ENCODE results near the gene INPP5F. TPM values are rescaled to one million over a fixed set of nuclear protein-coding genes. Genes with fewer than 3 reads are reported as not detected.
"Not testable (repeated sequence)": the region's sequence is repeated elsewhere in the genome, so short reads cannot be mapped to it uniquely, and the experiment has no call there.

Gene INPP5F
- total RNA-seq, 1 donor from 2014 or later, result 18.3 TPM

GRCh38 chr10:119849944-119850343 lies 124.1 kb downstream of the INPP5F start:
- peak overlapping the region; percentile 8 for H3K27ac Mint-ChIP-seq
- H3K4me1 Mint-ChIP-seq, result peaks cover 4% of the 10 kb centered on the region
- intact Hi-C loops (cut with micrococcal nuclease), result no loop called here
- DNase-seq, result no peak
- peaks cover 45% of the 10 kb centered on the region for H3K36me3 Mint-ChIP-seq (ENCODE audit: low read depth)
- no peaks in the 10 kb centered on the region for H3K9me3 Mint-ChIP-seq
- H3K27me3 Mint-ChIP-seq, result no peaks in the 10 kb centered on the region
- no peak overlapping the region for H3K4me3 Mint-ChIP-seq

- no peak for DNase-seq
- Mint-ChIP-seq H3K4me3 (no peak overlapping the region), H3K36me3 (ENCODE audit: low read depth) (peaks cover 38% of the 10 kb centered on the region), H3K27ac (no peak overlapping the region), H3K9me3 (no peaks in the 10 kb centered on the region), H3K4me1 (no peaks in the 10 kb centered on the region), H3K27me3 (no peaks in the 10 kb centered on the region)
- intact Hi-C loops (cut with micrococcal nuclease), result no loop called here
Observed at GRCh38 chr10:119852277-119852676, 126.4 kb downstream of the INPP5F start.

GRCh38 chr10:119852822-119853221 lies 127.0 kb downstream of the INPP5F start:
- intact Hi-C loops (cut with micrococcal nuclease), result no loop called here
- Mint-ChIP-seq H3K4me3 (no peak overlapping the region), H3K4me1 (no peaks in the 10 kb centered on the region), H3K9me3 (no peaks in the 10 kb centered on the region), H3K36me3 (ENCODE audit: low read depth) (peaks cover 37% of the 10 kb centered on the region), H3K27me3 (no peaks in the 10 kb centered on the region), H3K27ac (no peak overlapping the region)
- no peak for DNase-seq

- DNase-seq, result no peak
- no peaks in the 10 kb centered on the region for H3K9me3 Mint-ChIP-seq
- no peaks in the 10 kb centered on the region for H3K27me3 Mint-ChIP-seq
- H3K27ac Mint-ChIP-seq, result no peak overlapping the region
- H3K4me1 Mint-ChIP-seq, result no peaks in the 10 kb centered on the region
- H3K36me3 Mint-ChIP-seq (ENCODE audit: low read depth), result peaks cover 33% of the 10 kb centered on the region
- H3K4me3 Mint-ChIP-seq, result no peak overlapping the region
- intact Hi-C loops (cut with micrococcal nuclease), result no loop called here
Observed at GRCh38 chr10:119853574-119853973, 127.7 kb downstream of the INPP5F start.

GRCh38 chr10:119858063-119858462 lies 132.2 kb downstream of the INPP5F start:
- H3K36me3 Mint-ChIP-seq (ENCODE audit: low read depth), result peaks cover 24% of the 10 kb centered on the region
- H3K27me3 Mint-ChIP-seq, result no peaks in the 10 kb centered on the region
- no peak for DNase-seq
- no peaks in the 10 kb centered on the region for H3K9me3 Mint-ChIP-seq
- H3K4me1 Mint-ChIP-seq, result peaks cover 22% of the 10 kb centered on the region
- H3K4me3 Mint-ChIP-seq, result no peak overlapping the region
- H3K27ac Mint-ChIP-seq, result no peak overlapping the region
- intact Hi-C loops (cut with micrococcal nuclease), result loop anchor here (5.0 kb wide), 1 partner anchor 251 kb away; no protein-coding TSS in a partner anchor

GRCh38 chr10:119859420-119860258 lies 133.8 kb downstream of the INPP5F start:
- Mint-ChIP-seq H3K36me3 (ENCODE audit: low read depth) (peaks cover 28% of the 10 kb centered on the region), H3K4me3 (no peak overlapping the region), H3K4me1 (peaks cover 28% of the 10 kb centered on the region), H3K9me3 (no peaks in the 10 kb centered on the region), H3K27ac (peak overlapping the region; percentile 4), H3K27me3 (no peaks in the 10 kb centered on the region)
- intact Hi-C loops (cut with micrococcal nuclease), result loop anchor here (1.0 to 5.0 kb wide), 3 partner anchors 109 to 252 kb away; no protein-coding TSS in a partner anchor
- peak; percentile 59 for DNase-seq

- peaks cover 32% of the 10 kb centered on the region for H3K4me1 Mint-ChIP-seq
- H3K4me3 Mint-ChIP-seq, result no peak overlapping the region
- intact Hi-C loops (cut with micrococcal nuclease), result no loop called here
- no peak overlapping the region for H3K27ac Mint-ChIP-seq
- no peak for DNase-seq
- H3K36me3 Mint-ChIP-seq (ENCODE audit: low read depth), result peaks cover 31% of the 10 kb centered on the region
- no peaks in the 10 kb centered on the region for H3K9me3 Mint-ChIP-seq
- H3K27me3 Mint-ChIP-seq, result no peaks in the 10 kb centered on the region
Observed at GRCh38 chr10:119860866-119861607, 135.2 kb downstream of the INPP5F start.

- Mint-ChIP-seq H3K27me3 (no peaks in the 10 kb centered on the region), H3K4me1 (peaks cover 35% of the 10 kb centered on the region), H3K9me3 (no peaks in the 10 kb centered on the region), H3K27ac (no peak overlapping the region), H3K36me3 (ENCODE audit: low read depth) (peaks cover 27% of the 10 kb centered on the region), H3K4me3 (no peak overlapping the region)
- intact Hi-C loops (cut with micrococcal nuclease), result no loop called here
- no peak for DNase-seq
Observed at GRCh38 chr10:119862524-119862923, 136.7 kb downstream of the INPP5F start.

- Mint-ChIP-seq H3K27me3 (no peaks in the 10 kb centered on the region), H3K36me3 (ENCODE audit: low read depth) (peaks cover 31% of the 10 kb centered on the region), H3K27ac (no peak overlapping the region), H3K4me3 (no peak overlapping the region), H3K9me3 (no peaks in the 10 kb centered on the region), H3K4me1 (peaks cover 43% of the 10 kb centered on the region)
- DNase-seq, result no peak
- intact Hi-C loops (cut with micrococcal nuclease), result no loop called here
Observed at GRCh38 chr10:119863951-119864565, 138.2 kb downstream of the INPP5F start.

- Mint-ChIP-seq H3K36me3 (ENCODE audit: low read depth) (peaks cover 28% of the 10 kb centered on the region), H3K27ac (no peak overlapping the region), H3K4me3 (no peak overlapping the region), H3K27me3 (no peaks in the 10 kb centered on the region), H3K4me1 (peaks cover 40% of the 10 kb centered on the region), H3K9me3 (no peaks in the 10 kb centered on the region)
- intact Hi-C loops (cut with micrococcal nuclease), result no loop called here
- DNase-seq, result no peak
Observed at GRCh38 chr10:119865699-119866240, 139.9 kb downstream of the INPP5F start.

GRCh38 chr10:119867317-119867716 lies 141.5 kb downstream of the INPP5F start:
- no peaks in the 10 kb centered on the region for H3K27me3 Mint-ChIP-seq
- intact Hi-C loops (cut with micrococcal nuclease), result no loop called here
- H3K36me3 Mint-ChIP-seq (ENCODE audit: low read depth), result peaks cover 26% of the 10 kb centered on the region
- peaks cover 43% of the 10 kb centered on the region for H3K4me1 Mint-ChIP-seq
- no peak overlapping the region for H3K27ac Mint-ChIP-seq
- no peaks in the 10 kb centered on the region for H3K9me3 Mint-ChIP-seq
- no peak for DNase-seq
- no peak overlapping the region for H3K4me3 Mint-ChIP-seq

GRCh38 chr10:119869398-119869797 lies 143.5 kb downstream of the INPP5F start:
- DNase-seq; H3K4me3 Mint-ChIP-seq; H3K27me3 Mint-ChIP-seq; intact Hi-C loops (cut with micrococcal nuclease); H3K9me3 Mint-ChIP-seq; H3K27ac Mint-ChIP-seq: not testable (repeated sequence)
- Mint-ChIP-seq H3K4me1 (peaks cover 41% of the 10 kb centered on the region), H3K36me3 (ENCODE audit: low read depth) (peaks cover 15% of the 10 kb centered on the region)

- intact Hi-C loops (cut with micrococcal nuclease), result loop anchor here (1.0 kb wide), 1 partner anchor 707 kb away; the partner anchor contains the start of gene SFXN4
- Mint-ChIP-seq H3K4me3 (peak overlapping the region; percentile 90), H3K27me3 (no peaks in the 10 kb centered on the region), H3K36me3 (ENCODE audit: low read depth) (peaks cover 5% of the 10 kb centered on the region), H3K4me1 (peaks cover 33% of the 10 kb centered on the region), H3K27ac (peak overlapping the region; percentile 82), H3K9me3 (no peaks in the 10 kb centered on the region)
- DNase-seq, result peak; percentile 88
Observed at GRCh38 chr10:119871881-119872609, 146.2 kb downstream of the INPP5F start.

All from activated CD4-positive, alpha-beta T cell treated with anti-CD3 and anti-CD28 coated beads, Interleukin-2, amount 10 ng/mL, durations not matched to agents 24 days and 14 days (primary cell).